ENCODE results near the gene EPHA1. TPM values are rescaled to one million over a fixed set of nuclear protein-coding genes. Genes with fewer than 3 reads are reported as not detected.

EPHA1 gene
- total RNA-seq, 3 donors from 2014 or later (not counting 1 experiment from before 2014, with no cell fraction given), result 1.0 to 1.2 TPM; not detected in 1

DNA sequence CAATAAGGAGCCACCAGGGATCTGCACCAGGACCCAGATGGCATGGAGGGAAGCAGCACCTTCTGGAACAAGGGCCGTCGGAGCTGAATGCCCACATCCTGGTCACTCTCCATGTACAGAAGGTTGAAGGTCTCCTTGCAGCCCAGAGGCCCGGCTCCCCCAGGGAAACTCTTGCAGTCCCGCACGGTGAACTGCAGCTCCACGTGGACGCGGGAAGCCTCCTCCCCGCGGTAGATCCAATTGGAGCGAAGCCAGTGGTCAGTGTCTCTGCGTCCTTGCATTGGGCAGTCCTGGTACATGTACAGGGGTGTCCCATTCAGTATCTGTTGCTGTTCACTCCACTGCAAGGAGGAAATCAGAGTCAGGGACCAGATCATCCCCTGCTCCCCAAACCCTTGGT is 7.4 kb downstream of the EPHA1 start:
- H3K4me3 Mint-ChIP-seq, result no peak overlapping the region
- no peaks in the 10 kb centered on the region for H3K36me3 Mint-ChIP-seq
- Histone ChIP-seq H3K4me3 (ENCODE audit: low read length) (no peak overlapping the region), H3K9me3 (ENCODE audit: control insufficient read depth, insufficient read depth, low read length) (no peaks in the 10 kb centered on the region), H3K27me3 (ENCODE audit: control insufficient read depth, insufficient read depth, low read length) (peaks cover 1% of the 10 kb centered on the region), H3K4me1 (ENCODE audit: control insufficient read depth, insufficient read depth, low read length) (no peaks in the 10 kb centered on the region), H3K27ac (ENCODE audit: low read length) (no peak overlapping the region), H3K36me3 (ENCODE audit: control insufficient read depth, insufficient read depth, low read length) (no peaks in the 10 kb centered on the region)
- no peak for DNase-seq
- H3K4me1 Mint-ChIP-seq, result no peaks in the 10 kb centered on the region
- 95% methylated on average over 12 of the region's 12 CpGs for WGBS (ENCODE audit: insufficient coverage)
- no peak for ATAC-seq
- intact Hi-C loops (cut with micrococcal nuclease), result no loop called here
- H3K27me3 Mint-ChIP-seq (ENCODE audit: low read depth in 2 of 2), result peaks cover 15 to 21% of the 10 kb centered on the region in 2 donors
- H3K9me3 Mint-ChIP-seq, result no peaks in the 10 kb centered on the region
- H3K27ac Mint-ChIP-seq, result no peak overlapping the region
- TF ChIP-seq CTCF (IDR thresholded peaks at IDR 0.05), result no peak

GRCh38 chr7:143399642-143400041 is 9.0 kb downstream of the EPHA1 start:
- no peak overlapping the region for H3K27ac Mint-ChIP-seq
- no peaks in the 10 kb centered on the region for H3K36me3 Mint-ChIP-seq
- 94% methylated on average over 16 of the region's 20 CpGs for WGBS (ENCODE audit: insufficient coverage)
- intact Hi-C loops (cut with micrococcal nuclease), result no loop called here
- H3K36me3 ChIP-seq (ENCODE audit: control insufficient read depth, insufficient read depth, low read length), result no peaks in the 10 kb centered on the region
- ATAC-seq, result no peak
- H3K4me1 ChIP-seq (ENCODE audit: control insufficient read depth, insufficient read depth, low read length), result peaks cover 14% of the 10 kb centered on the region
- H3K9me3 ChIP-seq (ENCODE audit: control insufficient read depth, insufficient read depth, low read length), result no peaks in the 10 kb centered on the region
- no peak for TF ChIP-seq CTCF (IDR thresholded peaks at IDR 0.05)
- H3K4me1 Mint-ChIP-seq, result peaks cover 10% of the 10 kb centered on the region in 2 donors
- no peak overlapping the region for H3K4me3 Mint-ChIP-seq
- H3K9me3 Mint-ChIP-seq, result no peaks in the 10 kb centered on the region
- DNase-seq, result no peak
- H3K27ac ChIP-seq (ENCODE audit: low read length), result no peak overlapping the region
- H3K27me3 Mint-ChIP-seq (ENCODE audit: low read depth in 2 of 2), result peaks cover 2 to 5% of the 10 kb centered on the region in 2 donors
- no peaks in the 10 kb centered on the region for H3K27me3 ChIP-seq (ENCODE audit: control insufficient read depth, insufficient read depth, low read length)
- H3K4me3 ChIP-seq (ENCODE audit: low read length), result no peak overlapping the region

- no peaks in the 10 kb centered on the region for H3K9me3 Mint-ChIP-seq
- no peak for TF ChIP-seq CTCF (IDR thresholded peaks at IDR 0.05)
- ATAC-seq (no peak), DNase-seq (no peak)
- H3K4me3 ChIP-seq (ENCODE audit: low read length), result no peak overlapping the region
- H3K4me1 ChIP-seq (ENCODE audit: control insufficient read depth, insufficient read depth, low read length), result peaks cover 15% of the 10 kb centered on the region
- H3K4me3 Mint-ChIP-seq, result no peak overlapping the region
- H3K36me3 ChIP-seq (ENCODE audit: control insufficient read depth, insufficient read depth, low read length), result no peaks in the 10 kb centered on the region
- no peaks in the 10 kb centered on the region for H3K27me3 ChIP-seq (ENCODE audit: control insufficient read depth, insufficient read depth, low read length)
- H3K27ac ChIP-seq (ENCODE audit: low read length), result no peak overlapping the region
- H3K27ac Mint-ChIP-seq, result no peak overlapping the region
- peaks cover 11 to 12% of the 10 kb centered on the region in 2 donors for H3K4me1 Mint-ChIP-seq
- WGBS (ENCODE audit: insufficient coverage), result 97% methylated on average over 8 of the region's 8 CpGs
- no peaks in the 10 kb centered on the region for H3K27me3 Mint-ChIP-seq (ENCODE audit: low read depth in 2 of 2)
- intact Hi-C loops (cut with micrococcal nuclease), result no loop called here
- H3K9me3 ChIP-seq (ENCODE audit: control insufficient read depth, insufficient read depth, low read length), result no peaks in the 10 kb centered on the region
- no peaks in the 10 kb centered on the region for H3K36me3 Mint-ChIP-seq
These were observed 9.5 kb downstream of the EPHA1 start for GRCh38 chr7:143399151-143399550.

GRCh38 chr7:143398616-143399015 is 10.0 kb downstream of the EPHA1 start:
- intact Hi-C loops (cut with micrococcal nuclease), result no loop called here
- Mint-ChIP-seq H3K36me3 (no peaks in the 10 kb centered on the region), H3K27ac (no peak overlapping the region), H3K27me3 (ENCODE audit: low read depth in 2 of 2) (no peaks in the 10 kb centered on the region), H3K9me3 (no peaks in the 10 kb centered on the region), H3K4me1 (peaks cover 11 to 17% of the 10 kb centered on the region in 2 donors), H3K4me3 (no peak overlapping the region)
- H3K36me3 ChIP-seq (ENCODE audit: control insufficient read depth, insufficient read depth, low read length), result no peaks in the 10 kb centered on the region
- DNase-seq, result no peak
- no peak for TF ChIP-seq CTCF (IDR thresholded peaks at IDR 0.05)
- no peaks in the 10 kb centered on the region for H3K27me3 ChIP-seq (ENCODE audit: control insufficient read depth, insufficient read depth, low read length)
- ATAC-seq, result no peak
- H3K9me3 ChIP-seq (ENCODE audit: control insufficient read depth, insufficient read depth, low read length), result no peaks in the 10 kb centered on the region
- 95% methylated on average over 14 of the region's 14 CpGs for WGBS (ENCODE audit: insufficient coverage)
- peaks cover 15% of the 10 kb centered on the region for H3K4me1 ChIP-seq (ENCODE audit: control insufficient read depth, insufficient read depth, low read length)
- no peak overlapping the region for H3K4me3 ChIP-seq (ENCODE audit: low read length)
- H3K27ac ChIP-seq (ENCODE audit: low read length), result no peak overlapping the region
